H1 (cell line): ENCODE data around the gene PPP2R2B. TPM values are rescaled to one million over a fixed set of nuclear protein-coding genes. Genes with fewer than 3 reads are reported as not detected.

Experiments used
- CTCF ChIA-PET: fragments of 300-600 bp; sonication (Branson Sonifier 250); formaldehyde crosslinking; loops from one replicate; lab custom pipeline; 2021; ENCODE audit not compliant: partially characterized antibody; lab: Charles Lee
- POLR2A ChIA-PET: fragments of 300-600 bp; sonication (Branson Sonifier 250); formaldehyde crosslinking; loops from one replicate; lab custom pipeline; 2021; ENCODE audit warnings: inconsistent platforms; ENCODE audit not compliant: partially characterized antibody; lab: Charles Lee
- DNase-seq, 2 experiments: peaks; one replicate each; pipeline versions ENCODE4 v3.0.0 to v3.0.0-alpha.2; 2010 to 2022; ENCODE audit warnings: low spot score in 2 of 2, low read depth in 1 of 2, mixed read lengths in 1 of 2
- FAIRE-seq: peaks from 2 replicates; lab custom pipeline; 2011; peaks lifted over from hg19 to GRCh38; lab: Jason Lieb, UNC
- H2AFZ ChIP-seq: 2 replicates; pipeline ENCODE4 v1.8.1; 2012; ENCODE audit warnings: low read length, inconsistent platforms
- H2AK5ac ChIP-seq: 2 replicates; pipeline ENCODE4 v1.6.1; 2013; ENCODE audit warnings: low read depth, low read length
- H2BK120ac ChIP-seq: replicated peaks from 2 replicates; pipeline ENCODE3; 2013; ENCODE audit warnings: low read depth, low read length, inconsistent platforms
- H2BK12ac ChIP-seq: 2 replicates; pipeline ENCODE4 v1.6.1; 2013; ENCODE audit warnings: low read depth, low read length
- H2BK15ac ChIP-seq: 2 replicates; pipeline ENCODE4 v1.6.1; 2013; ENCODE audit warnings: low read length
- H2BK20ac ChIP-seq: 2 replicates; pipeline ENCODE4 v1.6.1; 2013; ENCODE audit warnings: low read length
- H2BK5ac ChIP-seq: 2 replicates; pipeline ENCODE4 v1.6.1; 2013; ENCODE audit warnings: low read depth, low read length
- H3K14ac ChIP-seq: 2 replicates; pipeline ENCODE4 v1.6.1; 2013; ENCODE audit warnings: inconsistent platforms; ENCODE audit not compliant: insufficient read length
- H3K18ac ChIP-seq: 2 replicates; pipeline ENCODE4 v1.6.1; 2013; ENCODE audit warnings: low read length; ENCODE audit errors: extremely low read depth
- H3K23ac ChIP-seq: 2 replicates; pipeline ENCODE4 v1.6.1; 2013; ENCODE audit warnings: inconsistent platforms; ENCODE audit not compliant: insufficient read length
- H3K23me2 ChIP-seq: 2 replicates; pipeline ENCODE4 v1.6.1; 2013; ENCODE audit warnings: low read depth, low read length
- H3K27ac ChIP-seq: 2 replicates; pipeline ENCODE4 v1.6.1; 2011; ENCODE audit warnings: low read depth, low read length, inconsistent platforms
- H3K27me3 ChIP-seq, 4 experiments: replicated peaks in 1 of 4; 1 replicate in 1 of 4; 2 replicates in 3 of 4; pipeline versions ENCODE4 v1.6.1 to v1.8.1; 2011 to 2013; ENCODE audit warnings: low read length in 3 of 4, mild to moderate bottlenecking in 3 of 4, inconsistent platforms in 2 of 4, mixed read lengths in 2 of 4, moderate library complexity in 1 of 4; ENCODE audit not compliant: control insufficient read depth in 3 of 4, insufficient read depth in 3 of 4; ENCODE audit errors: extremely low read depth in 1 of 4
- H3K36me3 ChIP-seq, 4 experiments: 2 replicates each; pipeline versions ENCODE4 v1.6.1 to v1.8.1; 2011 to 2013; ENCODE audit warnings: mild to moderate bottlenecking in 4 of 4, low read length in 3 of 4, moderate library complexity in 2 of 4, control low read depth in 1 of 4, inconsistent platforms in 1 of 4; ENCODE audit not compliant: insufficient read depth in 4 of 4, control insufficient read depth in 2 of 4
- H3K4ac ChIP-seq: replicated peaks from 2 replicates; pipeline ENCODE3; 2013; ENCODE audit warnings: low read length, low read depth, mixed read lengths, inconsistent platforms; ENCODE audit not compliant: insufficient read length
- H3K4me1 ChIP-seq, 4 experiments: replicated peaks in 1 of 4; 1 replicate in 1 of 4; 2 replicates in 3 of 4; pipeline versions ENCODE4 v1.6.1 to v1.8.1; 2011 to 2013; ENCODE audit warnings: low read length in 3 of 4, inconsistent platforms in 2 of 4, mixed read lengths in 1 of 4; ENCODE audit not compliant: insufficient read depth in 4 of 4, control insufficient read depth in 3 of 4
- H3K4me2 ChIP-seq, 2 experiments: 2 replicates each; pipeline versions ENCODE4 v1.6.1 to v1.8.1; 2011 to 2013; ENCODE audit warnings: low read depth in 2 of 2, low read length in 2 of 2, control low read depth in 1 of 2, inconsistent platforms in 1 of 2, mild to moderate bottlenecking in 1 of 2; ENCODE audit not compliant: insufficient read depth in 1 of 2
- H3K4me3 ChIP-seq, 4 experiments: fragments of 200-600, 300-600 bp in 1 of 4; sonication (generic), shearing (Covaris generic), sonication (Bioruptor Twin) in 1 of 4; 2 replicates each; pipeline versions ENCODE4 v1.5.1 to v1.8.1; 2011 to 2016; ENCODE audit warnings: low read length in 4 of 4, low read depth in 3 of 4, control low read depth in 2 of 4, inconsistent platforms in 2 of 4, mild to moderate bottlenecking in 2 of 4, mixed read lengths in 1 of 4, moderate library complexity in 1 of 4; ENCODE audit not compliant: insufficient read depth in 2 of 4; ENCODE audit errors: extremely low read depth in 1 of 4
- H3K56ac ChIP-seq: replicated peaks from 2 replicates; pipeline ENCODE3; 2013; ENCODE audit warnings: low read depth, mild to moderate bottlenecking, mixed read lengths, low read length, inconsistent platforms; ENCODE audit not compliant: insufficient read length
- H3K79me1 ChIP-seq: 2 replicates; pipeline ENCODE4 v1.6.1; 2013; ENCODE audit warnings: low read depth, low read length, control low read depth
- H3K79me2 ChIP-seq, 2 experiments: 2 replicates each; pipeline versions ENCODE4 v1.6.1 to v1.8.1; 2012 to 2013; ENCODE audit warnings: low read length in 2 of 2, mild to moderate bottlenecking in 2 of 2, inconsistent platforms in 1 of 2; ENCODE audit not compliant: insufficient read depth in 2 of 2, control insufficient read depth in 1 of 2
- H3K9ac ChIP-seq, 4 experiments: replicated peaks in 1 of 4; 1 replicate in 1 of 4; 2 replicates in 3 of 4; pipeline versions ENCODE4 v1.6.1 to v1.8.1; 2011 to 2013; ENCODE audit warnings: low read depth in 3 of 4, low read length in 3 of 4, control low read depth in 2 of 4, mild to moderate bottlenecking in 2 of 4, moderate library complexity in 2 of 4, inconsistent platforms in 1 of 4; ENCODE audit errors: extremely low read depth in 1 of 4
- H3K9me3 ChIP-seq, 2 experiments: 2 replicates each; pipeline versions ENCODE4 v1.6.1 to v1.8.1; 2012 to 2013; ENCODE audit warnings: mild to moderate bottlenecking in 2 of 2, moderate library complexity in 2 of 2, control low read depth in 1 of 2, inconsistent platforms in 1 of 2, low read depth in 1 of 2, low read length in 1 of 2, mixed read lengths in 1 of 2; ENCODE audit not compliant: insufficient read depth in 2 of 2
- H4K20me1 ChIP-seq, 2 experiments: replicated peaks in 1 of 2; 2 replicates each; pipeline versions ENCODE3 to v1.8.1; 2011 to 2013; ENCODE audit warnings: inconsistent platforms in 2 of 2, low read length in 2 of 2, mild to moderate bottlenecking in 1 of 2; ENCODE audit not compliant: insufficient read depth in 2 of 2, control insufficient read depth in 1 of 2
- H4K5ac ChIP-seq: 2 replicates; pipeline ENCODE4 v1.6.1; 2013; ENCODE audit warnings: low read length, low read depth, mixed read lengths, inconsistent platforms; ENCODE audit not compliant: insufficient read length
- H4K8ac ChIP-seq: 2 replicates; pipeline ENCODE4 v1.8.0; 2013; ENCODE audit warnings: mild to moderate bottlenecking, moderate library complexity, low read length, inconsistent platforms; ENCODE audit not compliant: insufficient read depth; ENCODE audit errors: extremely low read depth
- H4K91ac ChIP-seq: replicated peaks from 2 replicates; pipeline ENCODE3; 2013; ENCODE audit warnings: low read length, mixed read lengths, inconsistent platforms; ENCODE audit not compliant: insufficient read length
- ASH2L ChIP-seq: fragments of 200-600, 300-600 bp; sonication (generic); IDR thresholded peaks from one replicate; pipeline ENCODE4 v1.7.1; 2017; ENCODE audit warnings: low read length
- FOSL1 ChIP-seq: IDR thresholded peaks from 2 replicates; pipeline ENCODE4 v1.6.1; 2011; ENCODE audit warnings: mild to moderate bottlenecking, low read depth, low read length, moderate library complexity; ENCODE audit not compliant: insufficient read depth
- JUN ChIP-seq: IDR thresholded peaks from 2 replicates; pipeline ENCODE4 v1.6.1; 2011; ENCODE audit warnings: low read depth, mild to moderate bottlenecking, improper control_type of control experiment, low read length
- KDM4A ChIP-seq: IDR thresholded peaks from one replicate; pipeline ENCODE4 v1.7.1; 2012; ENCODE audit warnings: low read depth, mild to moderate bottlenecking, moderate library complexity, low read length, inconsistent platforms; ENCODE audit not compliant: severe bottlenecking
- NANOG ChIP-seq: IDR thresholded peaks from 2 replicates; pipeline ENCODE4 v1.6.1; 2011; ENCODE audit warnings: low read length, low read depth, mild to moderate bottlenecking, inconsistent platforms; ENCODE audit not compliant: insufficient read depth, poor library complexity, severe bottlenecking
- NRF1 ChIP-seq: IDR thresholded peaks from 2 replicates; pipeline ENCODE4 v1.6.1; 2011; ENCODE audit warnings: mild to moderate bottlenecking, low read depth, low read length, improper control_type of control experiment
- SIN3A ChIP-seq, 2 experiments: IDR thresholded peaks in 1 of 2; conservative IDR thresholded peaks in 1 of 2; 2 replicates each; pipeline ENCODE4 v1.6.1; 2011 to 2012; ENCODE audit warnings: low read length in 2 of 2, improper control_type of control experiment in 1 of 2, low read depth in 1 of 2, mild to moderate bottlenecking in 1 of 2
- SUZ12 ChIP-seq: fragments of 200-600 bp; sonication (generic); IDR thresholded peaks from 2 replicates; pipeline ENCODE4 v1.6.1; 2012; ENCODE audit warnings: mild to moderate bottlenecking, inconsistent platforms, low read length, moderate library complexity, mixed read lengths
- polyA plus RNA-seq, 7 experiments: library from polyadenylated mRNA; depleted of rRNA in 3 of 7; stranded (reverse) in 5 of 7; unstranded in 2 of 7; fragments of >200 nt in 5 of 7; fragments of 200-250 nt in 2 of 7; gene quantifications; 1 replicate in 5 of 7; 2 replicates in 1 of 7; 4 replicates in 1 of 7; pipeline versions ENCODE4 v1.2.1 to v1.2.3, GENCODE V29; 2011 to 2013; ENCODE audit warnings: missing spikeins in 2 of 7, mixed read lengths in 2 of 7
- total RNA-seq: library from RNA; stranded (reverse); fragmentation: NEBNext Ultra II Directional; extraction: Animal tissue kit (Norgen Biotek cat#: 25700); gene quantifications from 2 replicates; pipeline ENCODE4 v1.2.1, GENCODE V29; 2021

The PPP2R2B gene
- total and polyA plus RNA-seq, 2 of the 8 experiments (the other 6 are each of a cell fraction or from before 2014, with no cell fraction given), result 21.1 to 37.1 TPM

GRCh38 chr5:146852089-146852488 lies 26.5 kb downstream of the PPP2R2B start:
- no peaks in the 10 kb centered on the region for H3K79me1 ChIP-seq
- no peak overlapping the region for H4K91ac ChIP-seq
- TF ChIP-seq KDM4A, result no peak
- TF ChIP-seq NANOG, result no peak
- no peak for TF ChIP-seq SUZ12
- no peak for TF ChIP-seq ASH2L
- no peak for TF ChIP-seq FOSL1
- TF ChIP-seq SIN3A (conservative IDR thresholded peaks at IDR 0.05 in 1 of 2, IDR thresholded peaks at IDR 0.05 in 1 of 2; ENCODE audit: low read depth in 1 of 2, low read length in 2 of 2), result no peak
- TF ChIP-seq JUN, result no peak
- TF ChIP-seq NRF1, result no peak
- H3K4me2 ChIP-seq, result 0 out of 4 replicates have a peak overlapping the region, but pooled peaks of 1 of the 2 experiments have one; percentile 15
- FAIRE-seq (no peak), DNase-seq (no peak)
- H2BK5ac ChIP-seq, result no peak overlapping the region
- H3K23me2 ChIP-seq, result no peaks in the 10 kb centered on the region
- no peak overlapping the region for H2BK15ac ChIP-seq
- no peak overlapping the region for H3K18ac ChIP-seq
- H2AFZ ChIP-seq, result no peak overlapping the region
- H3K36me3 ChIP-seq, result no peaks in the 10 kb centered on the region
- H4K20me1 ChIP-seq, result peaks cover 0 to 2% of the 10 kb centered on the region in 2 experiments
- no peak overlapping the region for H4K8ac ChIP-seq
- H3K14ac ChIP-seq, result no peak overlapping the region
- POLR2A ChIA-PET, result interaction anchor here (1.7 kb wide), 1 partner anchor 10 kb away, joined by 5 read pairs; no protein-coding TSS in a partner anchor
- no peak overlapping the region for H3K4ac ChIP-seq
- peaks cover 0 to 8% (median 1%) of the 10 kb centered on the region in 4 experiments; a peak in 2 of 7 replicates for H3K4me1 ChIP-seq
- H3K9me3 ChIP-seq, result no peaks in the 10 kb centered on the region
- CTCF ChIA-PET, result interaction anchor here (0.7 to 2.5 kb wide), 6 partner anchors 11 to 320 kb away, joined by 3 to 9 read pairs (median 4); no protein-coding TSS in a partner anchor
- no peak overlapping the region for H2BK120ac ChIP-seq
- H2AK5ac ChIP-seq, result no peak overlapping the region
- H2BK20ac ChIP-seq, result no peak overlapping the region
- no peaks in the 10 kb centered on the region for H3K27me3 ChIP-seq
- H3K79me2 ChIP-seq, result no peaks in the 10 kb centered on the region
- no peak overlapping the region for H2BK12ac ChIP-seq
- H3K9ac ChIP-seq, result no peak overlapping the region
- no peak overlapping the region for H3K23ac ChIP-seq
- H4K5ac ChIP-seq, result no peak overlapping the region
- no peak overlapping the region for H3K56ac ChIP-seq
- H3K4me3 ChIP-seq, result no peak overlapping the region
- no peak overlapping the region for H3K27ac ChIP-seq
